GM23338 (cell line): ENCODE data around the gene ADAT1. TPM values are rescaled to one million over a fixed set of nuclear protein-coding genes. Genes with fewer than 3 reads are reported as not detected.

Experiments
- ATAC-seq: fragments of 200-7000 bp; cut with Tn5 transposase; 3 replicates; pipeline ENCODE4 v1.9.1; 2020
- DNase-seq: peaks from one replicate; pipeline ENCODE4 v3.0.0-alpha.2; 2015; ENCODE audit warnings: low spot score
- H2AFZ ChIP-seq: fragments of 200-600 bp; sonication (generic); 2 replicates; pipeline ENCODE4 v1.8.0; 2016; ENCODE audit warnings: antibody characterized with exemption, mild to moderate bottlenecking, moderate library complexity
- H3F3A ChIP-seq: fragments of 200-600 bp; sonication (generic); replicated peaks from 2 replicates; pipeline ENCODE4 v1.8.0; 2017; ENCODE audit warnings: antibody characterized with exemption, mixed run types, low read depth
- H3K27ac ChIP-seq: fragments of 200-600 bp; sonication (generic); 2 replicates; pipeline ENCODE4 v1.6.1; 2016; ENCODE audit warnings: low read depth
- H3K27me3 ChIP-seq: fragments of 200-600 bp; sonication (generic); 2 replicates; pipeline ENCODE4 v1.8.0; 2016; ENCODE audit warnings: mild to moderate bottlenecking, mixed run types, moderate library complexity; ENCODE audit not compliant: insufficient read depth
- H3K36me3 ChIP-seq: fragments of 200-600 bp; sonication (generic); 2 replicates; pipeline ENCODE4 v1.8.0; 2016; ENCODE audit warnings: mild to moderate bottlenecking; ENCODE audit not compliant: insufficient read depth
- H3K4me1 ChIP-seq: fragments of 200-600 bp; sonication (generic); 2 replicates; pipeline ENCODE4 v1.8.0; 2016; ENCODE audit warnings: mild to moderate bottlenecking, moderate library complexity; ENCODE audit not compliant: insufficient read depth
- H3K4me2 ChIP-seq: fragments of 200-600 bp; sonication (generic); 2 replicates; pipeline ENCODE4 v1.7.1; 2017; ENCODE audit warnings: mixed run types
- H3K4me3 ChIP-seq: fragments of 200-600 bp; sonication (generic); 2 replicates; pipeline ENCODE4 v1.6.1; 2016; ENCODE audit warnings: mixed run types
- H3K79me2 ChIP-seq: fragments of 200-600 bp; sonication (generic); replicated peaks from 2 replicates; pipeline ENCODE4 v1.8.0; 2017; ENCODE audit warnings: mild to moderate bottlenecking; ENCODE audit not compliant: insufficient read depth
- H3K9me2 ChIP-seq: fragments of 200-600 bp; sonication (generic); 2 replicates; pipeline ENCODE4 v1.8.0; 2017; ENCODE audit not compliant: insufficient read depth
- H4K20me1 ChIP-seq: fragments of 200-600 bp; sonication (generic); replicated peaks from 2 replicates; pipeline ENCODE4 v1.8.0; 2017; ENCODE audit warnings: mild to moderate bottlenecking; ENCODE audit not compliant: insufficient read depth
- H3K27ac Mint-ChIP-seq: 2 replicates; pipeline ENCODE4 v1.8.0; 2020; ENCODE audit warnings: inconsistent platforms, mild to moderate bottlenecking, moderate library complexity, mixed read lengths
- H3K27me3 Mint-ChIP-seq: 3 replicates; pipeline ENCODE4 v1.8.0; 2022; ENCODE audit warnings: low read depth, mild to moderate bottlenecking, moderate library complexity, mixed read lengths, inconsistent platforms; ENCODE audit not compliant: insufficient read depth, poor library complexity
- H3K36me3 Mint-ChIP-seq: 3 replicates; pipeline ENCODE4 v1.8.0; 2021; ENCODE audit warnings: low read depth, mild to moderate bottlenecking, inconsistent platforms, moderate library complexity, mixed read lengths
- H3K4me1 Mint-ChIP-seq: 3 replicates; pipeline ENCODE4 v1.8.0; 2020; ENCODE audit warnings: mild to moderate bottlenecking, inconsistent platforms, mixed read lengths
- H3K4me3 Mint-ChIP-seq: 3 replicates; pipeline ENCODE4 v1.8.0; 2021; ENCODE audit warnings: moderate library complexity, mild to moderate bottlenecking, inconsistent platforms, mixed read lengths
- H3K9me3 Mint-ChIP-seq: 3 replicates; pipeline ENCODE4 v1.8.0; 2020; ENCODE audit warnings: moderate library complexity, mild to moderate bottlenecking, inconsistent platforms, mixed read lengths
- CREB1 ChIP-seq: fragments of 250-450 bp; sonication (Bioruptor Pico); IDR thresholded peaks from 2 replicates; pipeline ENCODE4 v1.5.0; 2020; ENCODE audit warnings: low read depth, mild to moderate bottlenecking, moderate library complexity
- CTCF ChIP-seq, 2 experiments: fragments of 200-600 bp in 1 of 2; sonication (generic) in 1 of 2; conservative IDR thresholded peaks; 2 replicates each; pipeline versions ENCODE4 v1.5.1 to v1.6.1; 2016 to 2017; ENCODE audit warnings: antibody characterized with exemption in 2 of 2, low read depth in 2 of 2, mild to moderate bottlenecking in 2 of 2, moderate library complexity in 1 of 2
- ETS1 ChIP-seq: IDR thresholded peaks from 2 replicates; pipeline ENCODE4 v1.6.1; 2016; ENCODE audit warnings: antibody characterized with exemption
- EZH2 ChIP-seq: fragments of 200-600 bp; sonication (generic); IDR thresholded peaks from one replicate; pipeline ENCODE4 v1.8.0; 2017; ENCODE audit warnings: antibody characterized with exemption, mild to moderate bottlenecking, low read depth; ENCODE audit not compliant: unreplicated experiment
- EZH2phosphoT487 ChIP-seq: fragments of 200-600 bp; sonication (generic); IDR thresholded peaks from one replicate; pipeline ENCODE4 v1.8.1; 2018; ENCODE audit warnings: antibody characterized with exemption; ENCODE audit not compliant: unreplicated experiment
- JUNB ChIP-seq: IDR thresholded peaks from one replicate; pipeline ENCODE4 v1.6.1; 2016; ENCODE audit warnings: antibody characterized with exemption; ENCODE audit not compliant: unreplicated experiment
- NANOG ChIP-seq: IDR thresholded peaks from 2 replicates; pipeline ENCODE4 v1.6.1; 2016; ENCODE audit warnings: antibody characterized with exemption, borderline replicate concordance
- POLR2AphosphoS5 ChIP-seq: IDR thresholded peaks from 2 replicates; pipeline ENCODE4 v1.6.1; 2016; ENCODE audit warnings: antibody characterized with exemption, low read depth
- REST ChIP-seq: IDR thresholded peaks from one replicate; pipeline ENCODE4 v1.6.1; 2018; ENCODE audit warnings: antibody characterized with exemption; ENCODE audit not compliant: unreplicated experiment
- STAT1 ChIP-seq: IDR thresholded peaks from one replicate; pipeline ENCODE4 v1.6.1; 2016; ENCODE audit warnings: antibody characterized with exemption; ENCODE audit not compliant: unreplicated experiment
- ZNF114 ChIP-seq: fragments of 250-450 bp; sonication (Bioruptor Pico); IDR thresholded peaks from 2 replicates; pipeline ENCODE4 v1.5.0; 2020; ENCODE audit warnings: mild to moderate bottlenecking, moderate library complexity
- ZNF331 ChIP-seq: fragments of 250-450 bp; sonication (Bioruptor Pico); IDR thresholded peaks from 2 replicates; pipeline ENCODE4 v1.5.0; 2020; ENCODE audit warnings: low read depth, mild to moderate bottlenecking, moderate library complexity
- ZNF462 ChIP-seq: fragments of 250-450 bp; sonication (Bioruptor Pico); IDR thresholded peaks from 2 replicates; pipeline ENCODE4 v1.5.0; 2020; ENCODE audit warnings: mild to moderate bottlenecking, moderate library complexity
- polyA plus RNA-seq: library from polyadenylated mRNA; unstranded; fragments of >200 nt; fragmentation: Nextera tagmentation; extraction: Ambion mirVana; gene quantifications from 2 replicates; pipeline ENCODE4 v1.2.1, GENCODE V29; 2016
- total RNA-seq: library from RNA; depleted of rRNA; stranded (reverse); fragments of >200 nt; shearing (Covaris generic); gene quantifications from 2 replicates; pipeline ENCODE4 v1.2.3, GENCODE V29; 2014

The ADAT1 gene
- total and polyA plus RNA-seq, 2 experiments from 2014 or later: 17.4 to 53.6 TPM

GRCh38 chr16:75658175-75658574, 35.1 kb upstream of the ADAT1 start:
- H3K4me1 Mint-ChIP-seq: no peaks in the 10 kb centered on the region
- Histone ChIP-seq H3K27ac (no peak overlapping the region), H3F3A (0 out of 2 replicates have a peak, but pooled peaks cover 4% of the 10 kb centered on the region), H3K9me2 (no peaks in the 10 kb centered on the region), H4K20me1 (0 out of 2 replicates have a peak, but pooled peaks cover 7% of the 10 kb centered on the region), H3K36me3 (peaks cover 24% of the 10 kb centered on the region), H3K27me3 (no peaks in the 10 kb centered on the region), H3K4me1 (no peaks in the 10 kb centered on the region), H2AFZ (no peak overlapping the region), H3K4me2 (no peak overlapping the region), H3K4me3 (no peak overlapping the region), H3K79me2 (peaks cover 2% of the 10 kb centered on the region)
- ATAC-seq: no peak
- H3K9me3 Mint-ChIP-seq: no peaks in the 10 kb centered on the region; the same call in 2 of the 3 replicates
- H3K27me3 Mint-ChIP-seq: no peaks in the 10 kb centered on the region
- DNase-seq: no peak
- no peak overlapping the region for H3K4me3 Mint-ChIP-seq
- peaks cover 40% of the 10 kb centered on the region for H3K36me3 Mint-ChIP-seq
- no peak overlapping the region for H3K27ac Mint-ChIP-seq
- no peak for TF ChIP-seq ETS1
- no peak for TF ChIP-seq STAT1
- TF ChIP-seq REST: no peak
- TF ChIP-seq POLR2AphosphoS5: no peak
- no peak for TF ChIP-seq EZH2
- TF ChIP-seq ZNF114 (CRISPR knock-in tag): no peak
- no peak for TF ChIP-seq JUNB
- no peak for TF ChIP-seq CTCF (conservative IDR thresholded peaks at IDR 0.05; ENCODE audit: low read depth in 2 of 2)
- no peak for TF ChIP-seq EZH2phosphoT487
- no peak for TF ChIP-seq ZNF462 (CRISPR knock-in tag)
- TF ChIP-seq NANOG: no peak
- TF ChIP-seq ZNF331 (CRISPR knock-in tag): no peak
- TF ChIP-seq CREB1 (CRISPR knock-in tag): no peak
